EH (cell line): ENCODE measurements around the gene CLSTN2.

Source experiments
- DNase-seq: peaks from one replicate; pipeline ENCODE4 v3.0.0-alpha.2; 2015; ENCODE audit warnings: low read depth

The CLSTN2 gene

DNA sequence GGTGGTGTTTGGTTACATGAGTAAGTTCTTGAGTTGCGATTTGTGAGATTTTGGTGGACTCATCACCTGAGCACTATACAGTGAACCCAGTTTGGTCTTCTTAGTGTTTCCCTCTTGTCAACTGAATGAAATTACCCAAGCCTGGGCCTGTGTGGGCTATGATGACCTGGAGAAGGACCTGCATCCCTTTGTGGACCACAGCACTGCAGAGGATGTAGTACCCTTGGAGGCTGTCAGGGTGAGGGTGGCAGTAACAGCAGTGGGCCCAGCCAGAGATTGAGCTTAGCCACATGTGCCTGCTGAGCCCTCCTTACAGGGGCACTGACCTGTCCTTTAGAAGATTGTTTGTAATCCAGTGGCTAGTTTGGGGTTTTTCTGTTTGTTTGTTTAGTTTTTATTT lies 492.8 kb downstream of the CLSTN2 start:
- DNase-seq, result no peak

DNA sequence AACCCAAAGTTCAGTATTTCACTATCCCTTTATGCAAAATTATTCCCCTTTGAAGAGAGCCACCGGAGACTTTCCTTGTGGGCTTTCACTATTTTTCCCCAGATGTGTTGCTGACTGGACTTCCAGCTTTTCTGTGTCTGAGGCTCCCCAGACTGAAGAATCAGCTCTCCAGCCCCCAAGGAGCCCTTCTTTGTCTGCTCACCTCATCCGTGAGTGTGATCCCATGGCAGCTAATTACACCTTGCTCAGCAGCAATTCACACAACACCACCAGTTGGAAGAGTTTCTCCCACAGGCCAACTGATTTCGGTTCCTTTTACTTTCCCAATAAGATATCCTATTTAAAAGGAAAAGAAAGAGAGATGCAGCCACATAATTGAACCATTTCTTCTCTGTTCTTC lies 493.4 kb downstream of the CLSTN2 start:
- no peak for DNase-seq

DNA sequence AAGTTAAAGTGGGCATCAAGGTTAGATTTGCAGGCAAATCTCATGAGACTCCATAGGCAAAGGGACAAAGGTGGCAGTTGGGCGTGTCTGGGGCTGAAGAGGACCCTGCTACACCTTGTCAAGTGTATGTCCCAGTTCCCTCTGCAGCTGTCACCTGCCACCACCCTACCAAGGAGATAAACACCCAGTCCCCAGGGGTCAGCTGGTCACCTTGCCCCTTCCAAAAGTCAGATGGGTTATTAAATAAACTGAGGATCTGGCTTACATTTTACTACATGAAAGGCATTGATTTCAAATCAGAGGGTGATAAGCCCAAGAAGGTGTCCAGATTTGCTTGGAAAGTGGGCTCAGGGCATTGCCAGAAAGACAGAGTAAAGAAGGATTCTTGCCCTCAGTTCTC lies 494.8 kb downstream of the CLSTN2 start:
- no peak for DNase-seq

GRCh38 chr3:140430494-140430893 lies 495.5 kb downstream of the CLSTN2 start:
- no peak for DNase-seq

DNA sequence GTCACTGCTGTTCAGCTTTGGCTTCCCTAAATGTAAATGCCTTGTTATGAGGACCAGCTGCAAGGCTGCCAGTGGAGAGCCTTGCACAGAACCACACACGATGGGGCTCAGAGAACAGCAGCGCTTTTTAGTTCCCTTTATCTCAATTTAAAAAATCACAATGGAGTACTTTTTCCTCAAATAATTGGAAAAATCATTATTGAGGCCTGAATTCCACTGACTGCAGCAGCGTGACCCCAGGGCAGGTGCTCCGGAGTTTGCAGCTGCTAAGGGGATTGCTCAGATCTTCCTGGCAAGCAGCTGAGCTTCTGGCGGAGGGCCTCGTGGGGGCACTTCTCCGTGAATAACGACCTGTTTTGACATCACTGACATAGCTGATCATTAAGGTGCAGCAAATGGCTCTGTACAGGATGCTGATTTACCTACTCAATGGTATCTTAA lies 497.3 kb downstream of the CLSTN2 start:
- DNase-seq, result no peak

DNA sequence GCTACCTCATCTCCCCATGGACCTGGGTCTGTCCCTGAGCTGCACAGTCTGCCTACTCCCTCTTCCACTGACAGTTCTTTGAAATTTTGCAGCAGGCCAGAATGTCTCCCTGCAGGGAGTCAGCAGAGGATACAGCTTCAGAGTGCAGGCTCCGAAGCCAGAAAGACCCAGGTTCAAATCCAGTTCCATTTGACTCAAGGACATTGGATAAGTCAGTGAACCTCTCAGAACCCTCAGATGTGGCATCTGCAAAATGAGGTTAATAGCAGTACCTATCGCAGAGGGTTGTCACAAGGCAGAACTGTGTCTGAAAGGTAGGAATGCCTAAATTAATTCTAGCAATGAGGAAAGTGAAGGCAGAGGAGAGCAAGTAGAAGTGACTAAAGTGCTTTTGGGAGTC lies 498.4 kb downstream of the CLSTN2 start:
- no peak for DNase-seq

GRCh38 chr3:140434261-140434905 lies 499.4 kb downstream of the CLSTN2 start:
- no peak for DNase-seq

GRCh38 chr3:140436421-140436820 lies 501.4 kb downstream of the CLSTN2 start:
- no peak for DNase-seq

DNA sequence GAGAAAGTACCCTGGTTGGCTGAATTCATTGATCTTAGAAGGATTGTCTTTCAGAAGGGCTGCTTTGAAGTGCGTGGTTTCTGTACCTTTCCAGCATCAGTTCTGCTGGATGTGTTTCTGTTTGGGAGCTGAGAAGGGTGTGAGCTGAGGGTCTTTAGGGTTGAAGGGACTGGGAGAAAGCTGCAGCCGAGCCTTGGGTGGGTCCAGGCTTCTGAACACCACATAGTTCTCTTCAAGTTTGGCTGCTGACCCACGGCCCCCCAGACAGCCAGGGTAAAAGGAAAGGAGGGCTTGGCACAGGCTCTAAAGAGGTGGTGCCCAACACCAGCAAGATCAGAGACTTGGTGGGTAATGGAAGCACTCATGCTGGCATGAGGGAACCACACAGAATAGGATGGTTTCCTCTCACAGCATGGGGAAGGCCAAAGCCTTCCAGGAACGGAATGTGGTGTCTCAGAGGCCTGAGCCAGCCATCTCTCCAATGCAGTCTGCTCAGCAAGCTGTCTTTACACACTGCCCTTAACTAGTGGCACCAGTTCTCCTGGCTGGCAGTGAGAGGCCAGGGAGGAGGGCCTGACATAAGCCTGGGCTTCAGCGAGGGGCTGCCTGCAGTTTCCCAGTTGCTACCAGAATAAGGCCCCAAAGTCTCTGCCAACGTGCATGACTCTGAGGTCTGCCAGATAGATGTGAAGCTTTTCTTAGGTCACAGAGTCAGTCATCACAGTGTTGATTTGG lies 503.9 kb downstream of the CLSTN2 start:
- DNase-seq, result no peak

DNA sequence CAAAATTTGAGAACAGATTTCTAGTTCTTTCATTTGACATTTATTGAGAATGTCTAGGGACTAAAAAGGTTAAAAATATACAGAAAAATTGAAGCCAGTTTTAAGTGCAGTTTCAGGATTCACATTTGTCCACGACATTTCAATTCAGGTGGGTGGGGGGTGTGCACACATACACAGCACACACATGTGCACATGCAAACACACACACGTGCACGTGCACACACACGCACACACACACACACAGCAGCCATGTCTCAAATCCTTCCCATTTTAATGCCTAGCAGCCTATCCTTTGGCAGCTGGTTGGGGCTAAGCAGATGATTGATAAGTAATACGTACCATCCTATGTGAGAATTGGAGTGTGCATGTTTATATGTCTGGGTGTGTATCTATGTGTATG lies 504.5 kb downstream of the CLSTN2 start:
- no peak for DNase-seq

- no peak for DNase-seq
Observed at GRCh38 chr3:140440446-140440845, 505.5 kb downstream of the CLSTN2 start.

DNA sequence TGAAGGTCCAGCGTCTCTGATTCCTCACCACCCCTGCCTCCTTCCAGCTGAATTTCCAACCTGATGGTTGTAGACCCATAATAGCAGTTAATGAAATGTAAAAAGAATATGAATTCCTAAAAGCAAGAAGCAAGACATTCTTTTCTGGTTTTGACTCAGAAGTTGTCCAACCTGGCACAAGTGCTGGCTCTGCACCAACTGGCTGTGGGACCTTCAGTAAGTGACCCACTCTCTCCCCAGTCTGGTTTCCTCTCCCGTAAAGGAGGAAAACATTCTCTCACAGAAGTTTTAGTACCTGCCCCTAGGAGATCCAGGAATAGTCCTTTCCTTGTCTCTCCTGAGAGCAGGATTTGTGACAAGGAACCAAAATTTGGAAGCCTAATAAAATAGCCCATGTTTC lies 506.0 kb downstream of the CLSTN2 start:
- peak; percentile 47 for DNase-seq

- no peak for DNase-seq
Observed at GRCh38 chr3:140442621-140443020, 507.6 kb downstream of the CLSTN2 start.

DNA sequence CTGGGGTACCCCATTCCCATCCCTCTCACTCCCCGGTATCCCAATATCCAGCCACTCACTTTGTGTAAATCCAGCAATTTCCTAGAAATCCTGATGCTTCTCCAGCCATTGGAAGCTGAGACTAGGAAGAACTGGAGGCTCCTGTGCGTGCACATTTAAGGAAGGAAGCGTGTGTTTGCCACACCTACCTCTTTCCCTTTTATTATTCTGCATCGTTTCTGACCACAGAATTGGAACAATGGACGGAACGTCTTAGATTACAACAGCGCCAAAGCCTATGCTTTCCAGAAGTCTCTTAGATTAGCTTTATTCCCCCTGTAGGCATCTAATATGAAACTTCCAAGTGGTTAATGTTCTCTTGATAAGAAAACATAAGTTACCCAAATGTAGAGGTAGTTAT lies 508.1 kb downstream of the CLSTN2 start:
- no peak for DNase-seq

DNA sequence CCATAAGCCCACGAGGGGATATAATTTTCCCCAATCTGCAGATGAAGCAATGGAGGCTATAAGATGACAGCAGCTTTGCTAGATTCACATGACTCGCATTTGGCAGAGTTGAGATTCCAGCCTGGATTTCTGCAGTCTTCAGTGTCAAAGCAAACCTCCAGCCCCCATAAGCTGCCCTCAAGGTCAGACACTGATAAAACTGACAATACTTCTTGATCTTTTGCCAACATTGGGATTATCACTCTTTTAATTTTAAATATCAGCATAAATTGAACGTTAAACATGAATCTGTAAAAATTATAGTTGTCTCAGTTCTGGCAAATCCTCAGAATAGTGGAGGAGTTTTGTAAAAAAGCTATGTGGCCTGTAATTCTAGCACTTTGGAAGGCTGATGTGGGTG lies 508.8 kb downstream of the CLSTN2 start:
- no peak for DNase-seq

- no peak for DNase-seq
Observed at GRCh38 chr3:140446734-140447133, 511.7 kb downstream of the CLSTN2 start.

GRCh38 chr3:140447136-140447535 lies 512.2 kb downstream of the CLSTN2 start:
- no peak for DNase-seq

DNA sequence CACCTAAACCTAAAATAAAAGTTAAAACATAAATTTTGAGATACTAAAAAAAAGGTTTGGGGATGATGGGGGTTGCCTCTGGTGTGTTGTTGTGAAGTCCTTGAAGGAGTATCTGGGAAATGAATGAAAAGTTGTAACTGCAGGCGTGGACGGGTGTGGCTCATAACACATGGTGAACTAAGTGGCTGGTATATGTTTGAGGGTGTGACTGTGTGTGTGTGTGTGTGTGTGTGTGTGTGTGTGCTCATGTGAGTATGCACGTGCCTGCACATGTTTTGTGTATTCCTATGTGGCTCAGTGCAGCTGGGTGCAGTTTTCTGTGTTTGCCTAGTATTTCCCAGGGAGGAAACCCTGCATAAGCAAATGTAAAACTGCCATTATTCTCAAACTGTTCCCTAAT lies 513.0 kb downstream of the CLSTN2 start:
- no peak for DNase-seq

DNA sequence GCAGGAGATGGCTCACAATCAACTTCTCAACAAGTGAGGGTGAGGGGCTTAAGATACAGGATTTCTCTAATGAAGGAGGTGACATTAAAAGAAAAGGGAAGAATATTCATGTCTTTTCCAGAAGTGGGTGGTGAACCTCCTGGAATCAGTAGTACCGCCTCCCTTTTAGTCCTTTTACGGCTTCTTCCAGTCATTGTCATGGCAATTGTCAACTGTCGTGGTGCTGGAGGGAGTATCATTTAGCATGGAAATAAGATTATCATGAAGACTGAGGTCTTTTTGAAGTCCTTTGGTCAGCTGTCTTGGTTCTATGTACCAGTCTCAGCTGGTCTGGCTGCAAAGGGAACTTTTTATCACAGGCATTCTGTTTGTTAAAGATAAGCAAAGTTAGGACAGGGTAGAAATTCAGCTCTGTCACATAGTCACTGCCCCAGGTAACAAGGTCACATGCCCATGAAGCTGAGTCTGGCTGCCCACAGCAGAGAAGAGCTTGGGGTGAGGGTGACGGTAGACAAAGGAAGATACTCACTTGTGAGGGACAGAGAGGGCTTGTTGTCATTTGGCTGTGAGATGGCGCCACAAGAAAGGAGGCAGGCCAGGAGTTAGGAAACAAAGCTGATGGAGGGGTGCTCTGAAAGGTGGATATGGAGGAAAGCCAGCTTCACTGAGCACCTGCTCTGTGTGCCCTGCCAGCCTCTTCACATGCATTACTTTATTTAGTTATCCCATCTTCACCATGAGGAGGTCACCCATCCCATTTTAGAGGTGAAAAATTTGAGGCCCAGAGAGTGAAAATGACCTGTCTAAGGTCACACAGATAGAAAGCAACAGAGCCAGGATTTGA lies 514.6 kb downstream of the CLSTN2 start:
- DNase-seq, result no peak

DNA sequence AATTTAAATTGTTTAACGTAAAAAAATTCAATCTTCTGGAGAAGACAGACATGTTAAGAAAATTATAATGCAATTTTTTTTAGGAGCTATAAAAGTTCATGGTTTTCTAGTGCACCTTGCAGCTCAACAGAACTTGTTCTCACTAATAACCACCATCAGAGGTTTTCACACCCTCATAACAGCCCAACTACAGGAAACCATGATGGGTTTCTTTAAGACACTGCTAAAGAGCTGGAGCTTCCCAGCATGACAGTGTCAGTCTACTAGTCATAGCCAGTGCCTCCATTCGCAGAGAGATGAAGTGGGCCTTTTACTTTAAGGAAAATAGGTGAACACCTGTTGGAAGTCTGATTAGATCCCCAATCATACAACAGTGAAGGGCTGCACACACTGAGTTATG lies 518.8 kb downstream of the CLSTN2 start:
- DNase-seq, result no peak

DNA sequence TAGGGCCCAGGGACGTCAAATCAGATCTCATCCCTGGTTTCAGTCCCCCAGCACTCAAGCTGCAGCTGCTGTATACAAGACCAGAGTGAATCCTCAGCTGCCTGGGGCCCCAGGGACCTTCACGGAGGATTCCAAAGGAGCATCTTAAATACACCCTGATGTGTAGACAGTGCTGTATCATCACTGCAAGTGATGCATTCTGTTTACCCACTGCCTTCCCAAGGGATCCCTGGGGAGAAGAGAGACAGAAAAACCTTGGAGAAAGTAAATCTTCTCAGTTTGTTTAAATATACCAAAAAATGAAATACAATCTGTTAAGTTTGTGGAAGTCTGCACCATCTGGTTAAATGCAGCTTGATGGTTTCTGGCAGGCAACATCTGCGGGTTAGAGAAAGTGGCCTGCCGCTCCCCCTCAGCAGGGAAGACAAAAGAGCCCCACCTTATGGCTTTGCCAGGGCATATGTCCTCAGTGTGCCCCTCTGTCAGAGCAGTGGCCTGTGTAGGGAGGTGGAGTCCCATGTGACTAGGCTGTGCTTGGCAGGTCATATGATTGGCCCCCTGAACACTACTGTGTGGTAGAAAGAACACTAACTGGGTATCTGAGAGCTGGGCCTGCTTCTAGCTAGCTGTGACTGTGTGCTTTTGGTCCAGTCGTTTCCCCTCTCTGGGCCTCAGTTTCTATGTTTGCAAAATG lies 520.7 kb downstream of the CLSTN2 start:
- no peak for DNase-seq

DNA sequence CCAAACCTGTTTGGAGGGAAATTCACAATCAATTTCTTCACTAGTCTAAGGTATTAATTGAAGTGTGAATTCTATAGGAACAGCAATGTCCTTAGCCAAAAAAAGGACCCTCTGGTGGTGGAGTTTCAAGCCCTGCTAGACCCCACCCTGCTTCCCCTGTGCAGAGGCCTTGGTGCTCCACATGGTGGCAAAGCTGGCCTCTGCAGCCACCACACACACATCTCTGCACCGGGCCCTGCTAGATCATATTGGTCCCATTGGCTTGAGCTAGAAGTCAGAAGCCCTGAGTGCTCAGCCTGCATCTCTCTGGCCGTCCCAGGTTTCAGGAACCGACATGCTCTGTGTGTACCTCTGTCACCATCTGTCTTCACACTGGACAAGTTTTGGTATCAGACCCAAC lies 522.0 kb downstream of the CLSTN2 start:
- DNase-seq, result no peak
